Mucosa of stomach (tissue), 1 donor: Measurements from ENCODE around the gene RGS12.

Source experiments
- H3K27me3 ChIP-seq: one replicate; pipeline ENCODE4 v1.7.0; 2013; ENCODE audit warnings: mild to moderate bottlenecking, low read length; ENCODE audit not compliant: control insufficient read depth, insufficient read depth
- H3K36me3 ChIP-seq: one replicate; pipeline ENCODE4 v1.7.0; 2013; ENCODE audit warnings: low read length; ENCODE audit not compliant: control insufficient read depth, insufficient read depth
- H3K4me1 ChIP-seq: one replicate; pipeline ENCODE4 v1.7.0; 2013; ENCODE audit warnings: mild to moderate bottlenecking, low read length; ENCODE audit not compliant: control insufficient read depth, insufficient read depth
- H3K4me3 ChIP-seq: one replicate; pipeline ENCODE4 v1.7.0; 2013; ENCODE audit warnings: low read length
- H3K9ac ChIP-seq: one replicate; pipeline ENCODE4 v1.7.0; 2013; ENCODE audit warnings: mild to moderate bottlenecking, low read length, moderate library complexity
- H3K9me3 ChIP-seq: one replicate; pipeline ENCODE4 v1.7.0; 2013; ENCODE audit warnings: mild to moderate bottlenecking, low read length, moderate library complexity; ENCODE audit not compliant: control insufficient read depth
- donor health status: Pancreatic carcinoma.

RGS12 gene

GRCh38 chr4:3306450-3306849 lies 13.6 kb downstream of the RGS12 start:
- no peak overlapping the region for H3K9ac ChIP-seq
- peaks cover 35% of the 10 kb centered on the region for H3K4me1 ChIP-seq

GRCh38 chr4:3307060-3307459 lies 14.2 kb downstream of the RGS12 start:
- H3K4me1 ChIP-seq = peaks cover 29% of the 10 kb centered on the region
- H3K9me3 ChIP-seq = no peaks in the 10 kb centered on the region
- no peaks in the 10 kb centered on the region for H3K36me3 ChIP-seq
- H3K27me3 ChIP-seq = no peaks in the 10 kb centered on the region
- no peak overlapping the region for H3K4me3 ChIP-seq
- no peak overlapping the region for H3K9ac ChIP-seq

More at GRCh38 chr4:3306450-3306849, 13.6 kb downstream of the RGS12 start:
- no peaks in the 10 kb centered on the region for H3K36me3 ChIP-seq
- no peaks in the 10 kb centered on the region for H3K9me3 ChIP-seq
- H3K27me3 ChIP-seq = no peaks in the 10 kb centered on the region
- no peak overlapping the region for H3K4me3 ChIP-seq

GRCh38 chr4:3307486-3307885 lies 14.7 kb downstream of the RGS12 start:
- Histone ChIP-seq H3K36me3 (no peaks in the 10 kb centered on the region), H3K4me1 (peaks cover 26% of the 10 kb centered on the region), H3K9me3 (no peaks in the 10 kb centered on the region)

GRCh38 chr4:3307891-3308575 lies 15.2 kb downstream of the RGS12 start:
- H3K9ac ChIP-seq = no peak overlapping the region
- H3K27me3 ChIP-seq = no peaks in the 10 kb centered on the region
- H3K4me3 ChIP-seq = no peak overlapping the region

More at GRCh38 chr4:3307486-3307885, 14.7 kb downstream of the RGS12 start:
- H3K27me3 ChIP-seq = no peaks in the 10 kb centered on the region
- H3K9ac ChIP-seq = no peak overlapping the region
- no peak overlapping the region for H3K4me3 ChIP-seq

GRCh38 chr4:3308691-3309090 lies 15.9 kb downstream of the RGS12 start:
- Histone ChIP-seq H3K36me3 (no peaks in the 10 kb centered on the region), H3K9ac (no peak overlapping the region), H3K9me3 (no peaks in the 10 kb centered on the region), H3K4me1 (peaks cover 21% of the 10 kb centered on the region), H3K4me3 (no peak overlapping the region), H3K27me3 (no peaks in the 10 kb centered on the region)

More at GRCh38 chr4:3307891-3308575, 15.2 kb downstream of the RGS12 start:
- no peaks in the 10 kb centered on the region for H3K9me3 ChIP-seq
- peaks cover 21% of the 10 kb centered on the region for H3K4me1 ChIP-seq
- no peaks in the 10 kb centered on the region for H3K36me3 ChIP-seq

- peaks cover 11% of the 10 kb centered on the region for H3K4me1 ChIP-seq
- no peaks in the 10 kb centered on the region for H3K9me3 ChIP-seq
- H3K27me3 ChIP-seq = no peaks in the 10 kb centered on the region
- H3K9ac ChIP-seq = no peak overlapping the region
- H3K4me3 ChIP-seq = no peak overlapping the region
- H3K36me3 ChIP-seq = no peaks in the 10 kb centered on the region
Measured at GRCh38 chr4:3310301-3311094, 17.7 kb downstream of the RGS12 start.

- Histone ChIP-seq H3K36me3 (no peaks in the 10 kb centered on the region), H3K4me3 (no peak overlapping the region), H3K27me3 (no peaks in the 10 kb centered on the region), H3K4me1 (peaks cover 6% of the 10 kb centered on the region), H3K9ac (no peak overlapping the region), H3K9me3 (no peaks in the 10 kb centered on the region)
Measured at GRCh38 chr4:3311095-3311372, 18.2 kb downstream of the RGS12 start.

- Histone ChIP-seq H3K4me1 (peaks cover under 1% of the 10 kb centered on the region), H3K9me3 (no peaks in the 10 kb centered on the region), H3K27me3 (no peaks in the 10 kb centered on the region), H3K9ac (no peak overlapping the region), H3K36me3 (no peaks in the 10 kb centered on the region), H3K4me3 (no peak overlapping the region)
Measured at GRCh38 chr4:3311489-3312171, 18.8 kb downstream of the RGS12 start.

GRCh38 chr4:3312362-3312761 lies 19.5 kb downstream of the RGS12 start:
- H3K4me3 ChIP-seq = no peak overlapping the region

GRCh38 chr4:3313139-3313538 lies 20.3 kb downstream of the RGS12 start:
- Histone ChIP-seq H3K36me3 (no peaks in the 10 kb centered on the region), H3K9me3 (no peaks in the 10 kb centered on the region), H3K4me3 (no peak overlapping the region), H3K4me1 (no peaks in the 10 kb centered on the region), H3K27me3 (no peaks in the 10 kb centered on the region), H3K9ac (no peak overlapping the region)

More at GRCh38 chr4:3312362-3312761, 19.5 kb downstream of the RGS12 start:
- H3K9me3 ChIP-seq = no peaks in the 10 kb centered on the region
- no peaks in the 10 kb centered on the region for H3K27me3 ChIP-seq
- H3K36me3 ChIP-seq = no peaks in the 10 kb centered on the region
- H3K4me1 ChIP-seq = no peaks in the 10 kb centered on the region
- H3K9ac ChIP-seq = no peak overlapping the region

GRCh38 chr4:3313556-3314228 lies 20.9 kb downstream of the RGS12 start:
- H3K27me3 ChIP-seq = no peaks in the 10 kb centered on the region
- H3K9me3 ChIP-seq = no peaks in the 10 kb centered on the region
- no peaks in the 10 kb centered on the region for H3K36me3 ChIP-seq
- no peaks in the 10 kb centered on the region for H3K4me1 ChIP-seq
- no peak overlapping the region for H3K4me3 ChIP-seq
- H3K9ac ChIP-seq = no peak overlapping the region
